NAMALWA (cell line): ENCODE measurements around the gene FHIT.
A peak's percentile ranks its signal among the peaks of the same experiment; 100 is the strongest.
"Not testable (repeated sequence)": the region's sequence is repeated elsewhere in the genome, so short reads cannot be mapped to it uniquely, and the experiment has no call there.

ENCODE experiments used
- DNase-seq: peaks from one replicate; pipeline ENCODE4 v3.0.0-alpha.2; 2015; ENCODE audit warnings: low spot score

FHIT gene

DNA sequence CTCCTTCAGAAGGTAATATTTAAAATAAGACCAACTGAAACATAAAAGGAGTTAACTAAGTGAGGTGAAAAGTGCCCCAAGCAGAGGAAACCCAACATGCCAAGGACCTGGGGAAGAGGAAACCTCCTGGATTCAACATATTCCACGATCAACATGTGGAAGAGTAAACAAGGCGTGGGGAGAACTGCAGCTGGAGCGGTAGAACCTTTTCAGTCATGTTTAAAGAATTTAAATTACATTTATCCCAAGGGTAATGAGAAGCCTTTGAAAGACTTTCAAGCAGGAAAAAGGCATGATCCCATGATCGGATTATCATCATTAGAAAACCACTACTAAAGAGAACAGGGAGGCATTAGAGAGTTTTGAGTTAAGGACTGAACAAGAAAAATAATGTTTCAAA is 330.7 kb downstream of the FHIT start:
- DNase-seq = no peak

DNA sequence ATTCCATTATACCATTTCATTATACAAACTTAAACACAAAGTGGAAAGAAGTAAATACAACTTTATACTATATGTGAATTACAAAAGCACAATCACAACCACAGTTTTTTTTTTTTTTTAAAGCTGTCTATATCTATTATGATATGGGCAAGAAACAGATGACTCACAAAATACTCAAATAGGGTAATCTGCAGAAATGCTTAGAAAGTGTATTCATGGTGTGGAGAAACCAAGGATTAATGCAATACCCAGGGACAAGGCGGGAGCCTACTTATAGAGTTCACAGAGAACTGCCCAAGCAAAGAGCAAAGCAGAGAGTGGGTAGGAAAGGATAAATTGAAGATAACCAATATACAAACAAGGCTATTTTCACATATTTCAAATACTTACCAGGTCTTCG is 332.0 kb downstream of the FHIT start:
- no peak for DNase-seq

DNA sequence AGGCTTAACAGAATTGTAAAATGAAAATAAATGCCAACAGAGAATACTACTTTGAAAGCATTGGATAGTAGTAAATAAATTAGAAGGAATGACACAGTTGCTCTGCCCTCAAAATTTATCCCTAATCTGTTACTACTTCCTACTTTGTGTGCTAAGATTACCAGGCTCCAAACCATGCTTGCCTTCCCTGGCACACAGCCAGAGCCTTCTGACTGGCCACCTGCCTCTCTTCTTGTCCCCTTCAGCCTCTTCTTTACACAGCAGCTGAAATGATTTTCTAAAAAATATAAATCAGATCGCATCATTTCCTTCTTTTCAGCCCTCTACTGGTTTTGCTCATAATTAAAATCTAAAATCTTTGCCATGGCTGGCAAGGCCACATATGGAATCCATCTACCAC is 334.1 kb downstream of the FHIT start:
- DNase-seq = peak; percentile 12

DNA sequence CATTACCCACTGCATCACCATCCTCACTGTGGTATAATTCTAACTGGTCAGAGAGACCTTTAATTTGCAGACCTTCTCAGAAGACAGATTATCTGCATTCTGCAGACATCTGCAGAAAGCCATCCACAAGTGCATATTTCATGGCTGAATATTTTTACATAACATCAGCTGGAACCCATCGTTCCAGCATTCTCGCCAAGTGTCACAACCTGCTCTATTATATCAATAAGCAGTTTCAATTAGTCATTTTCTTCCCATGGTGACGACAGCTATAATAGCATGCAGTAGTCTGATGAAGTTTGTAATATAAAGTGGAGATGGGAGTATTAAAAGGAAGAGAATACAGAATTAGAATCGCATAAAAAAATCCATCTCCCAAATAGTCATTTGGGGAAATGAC is 334.7 kb downstream of the FHIT start:
- no peak for DNase-seq

DNA sequence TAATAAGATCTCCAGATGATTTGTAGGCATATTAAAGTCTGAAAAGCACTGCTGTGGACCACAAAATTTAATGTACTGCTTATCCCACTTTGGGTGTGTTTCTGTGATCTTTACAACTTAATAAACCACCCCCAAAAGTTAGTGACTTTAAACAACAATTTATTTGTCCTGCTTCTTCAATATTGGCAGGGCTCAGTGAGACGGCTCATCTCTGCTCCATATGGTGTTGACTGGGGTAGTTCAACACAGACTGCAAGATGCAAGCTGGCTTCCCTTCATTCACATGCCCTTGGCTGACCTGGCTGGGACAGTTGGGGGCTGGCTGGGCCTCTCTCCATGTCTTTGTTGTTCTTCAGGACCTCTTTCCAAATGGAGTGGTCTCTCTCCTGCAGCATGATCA is 337.8 kb downstream of the FHIT start:
- no peak for DNase-seq

DNA sequence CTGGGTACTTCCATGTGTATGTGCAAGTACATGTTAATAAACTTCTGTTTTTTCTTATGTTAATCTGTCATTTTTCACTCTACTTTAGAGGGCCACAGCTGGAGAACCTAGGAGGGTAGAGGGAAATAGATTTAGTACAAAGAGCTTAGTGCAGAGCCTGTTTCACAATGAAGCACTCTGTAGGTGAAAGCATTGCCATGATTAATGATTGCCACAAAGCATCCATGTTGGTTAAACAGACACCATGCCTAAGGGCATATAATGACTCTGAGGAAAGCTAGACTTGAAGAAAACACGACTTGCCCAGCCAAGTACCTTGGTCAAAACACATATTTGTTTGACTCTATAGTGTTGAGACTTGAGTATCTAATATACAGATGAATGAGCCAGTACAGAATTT is 338.4 kb downstream of the FHIT start:
- no peak for DNase-seq

DNA sequence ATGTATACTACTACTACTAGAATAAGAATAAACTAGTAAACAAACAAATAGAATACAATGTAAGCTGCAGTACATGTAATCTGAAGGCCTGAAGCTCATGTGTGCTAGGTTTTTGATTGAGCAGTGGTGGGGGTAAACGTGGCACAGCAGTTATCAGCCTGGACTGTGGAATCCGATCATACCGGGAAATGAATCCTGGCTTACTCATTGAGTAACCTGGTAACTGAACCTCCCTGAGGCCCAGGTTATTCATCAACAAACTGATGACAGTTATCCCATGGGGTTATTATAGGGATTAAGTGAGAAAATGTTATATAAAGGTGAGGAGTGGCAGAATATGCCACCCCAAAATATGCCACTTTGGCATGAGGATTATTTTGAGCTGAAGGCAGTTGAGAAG is 339.1 kb downstream of the FHIT start:
- no peak for DNase-seq

DNA sequence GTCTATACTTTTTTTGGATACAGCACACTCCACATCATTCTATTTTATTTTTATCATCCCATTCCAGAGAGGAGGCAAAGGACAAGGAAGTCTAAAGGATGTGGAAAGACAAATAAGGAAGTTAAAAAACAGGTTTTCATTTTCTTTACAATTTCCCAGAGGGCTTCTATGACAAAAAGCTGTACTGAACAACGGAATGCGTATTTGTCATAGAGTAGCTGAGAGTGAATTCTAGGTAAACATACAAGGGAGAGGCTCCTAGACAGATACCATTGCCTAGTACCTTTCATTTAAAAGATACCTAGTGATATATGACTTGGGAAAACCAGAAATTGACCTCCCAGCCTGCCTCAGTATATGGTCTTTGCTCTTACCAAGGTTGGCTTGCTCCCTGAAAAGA is 341.7 kb downstream of the FHIT start:
- no peak for DNase-seq

DNA sequence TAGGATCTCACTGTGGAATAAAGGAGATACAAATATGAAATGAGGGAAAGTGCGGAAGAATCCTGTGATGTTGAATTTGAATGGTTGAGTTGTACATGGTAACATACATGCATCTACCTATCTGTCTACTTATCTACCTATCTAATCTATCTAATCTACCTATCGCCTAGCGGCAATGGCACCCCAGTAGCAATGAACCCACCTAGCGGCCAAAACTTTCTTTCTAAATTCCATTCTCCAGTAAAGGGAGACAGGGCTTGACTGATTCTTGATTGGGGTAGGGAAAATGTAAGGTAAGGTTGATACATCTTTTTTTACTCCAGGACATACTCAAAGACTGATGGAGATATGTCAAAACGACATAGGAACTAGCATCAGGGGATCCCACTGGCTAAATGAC is 345.0 kb downstream of the FHIT start:
- no peak for DNase-seq

DNA sequence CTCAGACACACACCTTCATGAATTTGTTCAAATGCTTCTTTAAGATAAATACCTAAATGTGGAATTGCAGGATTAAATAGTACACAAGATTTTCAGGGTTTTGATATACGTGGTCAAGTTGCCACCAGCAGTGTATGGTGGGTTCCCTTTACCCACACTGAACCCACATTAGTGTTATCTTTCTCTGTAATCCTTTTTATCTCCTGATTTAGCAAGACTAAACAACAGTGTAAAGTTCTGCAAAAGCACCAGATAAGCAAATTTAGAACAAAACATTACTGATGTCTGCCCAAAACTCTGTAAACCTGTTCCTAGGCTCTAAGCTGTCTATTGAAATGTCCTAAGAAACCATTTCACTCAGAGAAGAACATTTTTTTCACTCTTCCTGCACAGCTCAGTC is 352.9 kb downstream of the FHIT start:
- DNase-seq = no peak

DNA sequence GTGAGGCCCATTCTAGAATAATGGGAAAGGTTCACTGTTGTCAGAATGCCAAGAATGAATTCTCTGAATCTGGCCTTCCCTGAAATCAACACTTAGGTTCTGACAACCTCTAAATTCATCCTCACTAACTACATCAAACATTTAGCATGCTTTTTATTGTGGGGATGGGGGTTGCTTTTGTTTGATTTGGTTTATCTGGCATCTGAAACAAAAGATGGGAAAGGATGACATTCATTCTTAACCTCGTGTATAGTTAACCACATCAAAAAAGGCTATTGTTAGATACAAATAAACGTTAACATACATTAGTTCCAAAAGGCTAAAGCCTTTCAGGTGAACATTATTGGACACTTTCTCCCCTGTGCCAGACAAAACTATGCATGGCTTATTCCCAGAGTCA is 357.3 kb downstream of the FHIT start:
- DNase-seq = no peak

DNA sequence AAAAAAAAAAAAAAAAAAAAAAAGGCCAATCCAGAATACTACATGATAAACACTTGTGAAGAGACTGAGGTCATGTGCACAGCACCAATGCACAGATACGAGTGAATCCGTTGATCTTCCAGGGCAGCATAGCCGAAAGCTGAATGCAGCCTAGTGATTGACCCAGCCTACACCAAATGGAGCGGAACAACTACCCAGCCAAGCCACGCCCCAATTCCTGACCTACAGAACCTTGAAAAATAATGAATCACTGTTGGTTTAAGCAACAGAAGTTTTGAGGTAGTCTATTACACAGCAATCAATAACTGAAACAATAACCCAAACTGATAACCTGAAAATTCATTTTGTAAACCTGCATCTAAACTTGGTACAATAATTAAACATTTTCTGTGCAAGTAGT is 361.0 kb downstream of the FHIT start:
- no peak for DNase-seq

DNA sequence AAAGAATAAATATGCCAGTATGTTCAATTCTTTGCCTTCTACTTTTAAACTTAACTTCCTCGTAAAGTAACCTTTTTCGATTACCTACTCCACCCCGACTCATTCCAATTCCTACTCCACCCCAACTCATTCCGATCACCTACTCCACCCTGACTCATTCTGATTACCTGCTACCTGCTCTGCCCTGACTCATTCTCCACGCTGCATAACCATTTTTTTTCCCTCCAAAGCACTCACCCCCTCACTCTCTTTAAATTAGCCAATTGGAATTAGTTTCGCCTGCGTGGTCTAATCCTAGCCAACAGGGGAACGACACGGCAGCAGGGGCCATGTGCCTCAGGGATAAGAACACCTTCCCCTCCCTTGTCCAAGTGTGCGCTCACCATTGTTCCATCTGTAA is 362.3 kb downstream of the FHIT start:
- DNase-seq = not testable (repeated sequence)

DNA sequence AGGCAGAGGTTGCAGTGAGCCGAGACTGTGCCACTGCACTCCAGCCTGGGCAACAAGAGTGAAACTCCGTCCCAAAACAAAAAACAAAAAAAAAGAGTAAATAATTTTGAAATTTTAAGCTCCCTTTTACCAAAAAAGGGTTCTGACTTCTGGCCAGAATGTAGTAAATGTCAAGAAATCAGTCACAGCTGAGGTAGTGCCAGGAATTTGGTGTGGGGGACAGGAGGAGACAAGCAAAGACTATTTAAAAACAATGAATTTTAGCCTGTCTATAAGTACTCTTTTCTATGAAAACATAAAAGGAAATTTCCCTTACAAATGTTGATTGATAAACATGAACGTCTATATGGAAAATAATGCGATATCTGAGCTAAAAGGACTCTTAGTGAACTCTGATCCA is 363.7 kb downstream of the FHIT start:
- no peak for DNase-seq

DNA sequence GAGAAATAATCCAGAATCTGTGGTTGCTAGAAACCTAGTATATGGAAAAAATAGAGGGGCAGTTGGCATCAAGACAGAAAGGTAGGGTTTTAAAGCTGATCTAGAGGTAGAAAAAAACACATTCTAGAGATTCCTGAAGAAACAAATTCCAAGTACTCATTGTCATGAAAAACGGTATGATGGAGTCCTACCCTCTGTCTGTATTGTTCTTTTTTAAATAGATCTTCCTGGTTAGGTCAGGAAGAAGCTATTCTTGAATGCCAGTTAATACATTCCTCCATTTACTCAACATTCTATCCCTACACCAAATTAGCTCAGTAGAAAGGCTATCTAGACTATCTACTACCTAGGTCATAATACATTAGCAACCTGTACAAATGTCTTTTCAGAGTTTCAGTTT is 364.7 kb downstream of the FHIT start:
- no peak for DNase-seq

DNA sequence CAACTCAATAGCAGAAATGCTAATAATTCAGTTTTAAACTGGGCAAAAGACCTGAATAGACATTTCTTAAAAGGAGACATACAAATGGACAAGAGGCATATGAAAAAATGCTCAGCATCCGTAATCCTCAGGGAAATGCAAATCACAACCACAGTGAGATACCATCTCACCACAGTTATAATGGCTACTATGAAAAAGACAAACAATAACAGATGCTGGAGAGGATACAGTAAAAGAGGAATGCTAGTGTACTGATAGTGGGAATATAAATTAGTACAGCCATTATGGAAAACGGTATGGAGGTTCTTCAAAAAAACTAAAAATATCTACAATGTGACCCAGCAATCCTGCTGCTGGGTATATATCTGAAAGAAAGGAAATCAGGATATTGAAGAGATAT is 367.2 kb downstream of the FHIT start:
- DNase-seq = no peak

DNA sequence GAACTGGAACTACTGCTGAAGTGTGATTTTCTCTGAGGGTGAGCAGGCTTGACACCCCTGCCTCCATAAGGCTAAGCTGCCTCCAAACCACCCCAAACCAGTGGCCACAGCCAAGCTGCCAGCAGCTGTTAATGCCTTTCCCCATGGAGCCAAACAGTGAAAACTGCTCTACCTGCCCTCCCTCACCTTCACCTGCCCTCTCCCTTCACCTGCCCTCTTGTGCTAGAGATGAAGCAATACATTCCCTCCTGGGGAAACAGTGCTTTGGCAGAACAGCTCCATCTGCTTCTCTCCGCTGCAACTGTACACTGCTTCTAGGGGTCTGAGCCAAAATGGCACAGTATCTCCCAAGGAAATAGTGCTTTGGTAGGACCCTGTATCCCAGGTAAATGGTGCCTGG is 374.1 kb downstream of the FHIT start:
- DNase-seq = no peak

DNA sequence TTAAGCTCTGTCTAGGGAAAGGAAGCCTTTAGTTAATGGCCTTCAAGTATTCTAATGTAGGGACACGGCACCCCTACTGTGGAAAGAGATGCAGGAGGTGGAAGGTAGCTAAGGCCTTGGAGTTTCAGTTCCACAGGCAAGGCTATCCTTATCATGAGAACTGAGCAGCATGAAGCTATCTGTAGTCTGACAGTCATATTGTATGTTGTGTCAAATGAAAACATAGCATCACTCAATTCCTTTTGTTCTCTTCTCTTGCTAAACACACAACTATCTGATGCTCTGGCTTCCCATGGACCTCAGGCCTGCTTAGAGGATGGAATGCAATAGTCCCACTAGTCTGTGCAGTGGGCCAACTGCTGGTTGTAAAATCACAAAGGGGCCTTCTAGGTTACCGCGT is 380.9 kb downstream of the FHIT start:
- no peak for DNase-seq

DNA sequence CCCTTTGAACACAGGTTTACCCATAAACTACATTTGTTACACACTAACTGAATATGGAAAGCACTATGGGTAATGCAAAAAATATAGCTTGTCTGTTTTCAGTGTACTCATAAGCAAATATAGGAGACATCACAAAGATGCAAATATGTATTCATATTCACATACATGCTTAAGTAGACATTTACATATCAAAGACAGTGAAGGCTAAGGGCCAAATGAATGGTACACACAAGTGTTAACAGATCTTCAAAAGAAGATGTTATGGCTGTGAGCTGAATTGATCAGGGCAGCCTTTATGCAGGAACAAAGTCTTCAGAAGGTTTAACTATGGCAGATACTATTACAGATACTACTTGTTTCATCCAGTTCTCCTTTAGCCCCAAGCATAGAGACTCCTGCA is 384.1 kb downstream of the FHIT start:
- no peak for DNase-seq

DNA sequence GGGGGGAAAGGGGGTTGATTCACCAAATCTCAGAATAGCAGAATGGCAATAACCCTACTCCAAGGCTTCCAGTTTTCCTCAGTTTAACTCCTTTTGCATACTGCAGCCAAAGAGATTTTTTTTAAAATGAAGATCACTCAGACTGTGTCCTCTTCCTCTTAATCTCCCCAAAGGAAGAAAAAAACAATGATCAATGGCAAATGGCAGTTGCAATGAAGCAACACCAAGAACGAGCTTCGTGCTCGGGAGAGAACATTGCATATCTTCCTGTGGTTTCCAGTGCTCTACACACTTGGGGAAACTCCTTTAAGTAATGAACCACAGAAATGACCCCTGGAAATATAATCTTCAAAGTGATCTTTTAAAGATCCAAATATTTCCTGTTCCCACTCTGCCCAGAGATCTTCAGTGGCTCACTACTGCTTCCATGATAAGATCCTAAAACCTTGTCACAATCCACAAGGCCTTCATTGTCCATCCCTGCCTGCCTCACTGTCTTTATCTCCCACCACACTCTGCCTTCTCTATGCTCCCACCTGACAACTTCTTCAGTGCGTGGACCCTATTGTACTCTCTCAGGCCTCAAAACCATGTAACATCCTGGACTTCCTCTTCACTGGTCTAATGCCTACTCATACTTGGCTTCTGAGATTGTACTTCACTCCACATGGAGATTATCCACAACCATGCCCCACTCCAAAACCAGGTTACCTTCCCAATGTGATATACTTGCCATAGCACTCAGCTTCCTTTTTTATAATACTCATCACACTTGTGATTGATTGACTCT is 394.8 kb downstream of the FHIT start:
- no peak for DNase-seq

DNA sequence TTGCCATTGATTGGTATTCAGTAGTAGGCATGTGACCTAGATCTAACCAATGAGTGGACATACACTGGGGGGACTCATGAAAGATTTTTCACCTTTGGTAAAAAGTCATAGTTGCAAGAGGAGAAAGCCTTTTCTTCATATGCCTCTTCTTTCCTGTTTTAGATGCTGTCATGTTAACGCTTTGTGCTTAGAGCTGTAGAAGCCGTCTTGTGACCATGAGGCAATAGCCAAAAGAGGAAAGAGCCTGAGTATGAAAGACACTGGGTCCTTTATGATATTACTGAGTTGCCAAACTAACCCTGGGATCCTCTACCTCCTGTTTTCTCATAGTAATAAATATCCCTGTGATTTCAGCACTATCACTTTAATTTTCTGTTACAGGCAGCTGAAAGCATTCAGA is 396.0 kb downstream of the FHIT start:
- no peak for DNase-seq

DNA sequence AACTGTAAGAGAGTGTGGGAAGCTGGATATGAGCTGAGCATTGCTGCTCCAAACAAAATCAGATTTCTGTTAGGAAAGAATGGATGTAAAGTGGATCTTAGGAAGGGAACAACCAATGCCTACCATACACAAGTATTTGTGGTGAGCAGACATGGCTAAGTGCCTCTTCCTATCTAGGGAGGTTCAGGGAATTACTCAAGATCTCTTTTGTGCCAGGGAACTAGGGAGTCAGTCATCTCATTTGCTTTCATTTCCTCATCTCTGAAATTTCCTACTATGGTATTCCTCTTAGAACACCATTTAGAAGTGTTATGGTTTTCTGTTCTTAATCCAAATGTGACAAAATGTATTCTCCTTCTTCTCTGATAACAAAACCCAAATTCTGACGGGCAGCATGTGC is 396.5 kb downstream of the FHIT start:
- no peak for DNase-seq

DNA sequence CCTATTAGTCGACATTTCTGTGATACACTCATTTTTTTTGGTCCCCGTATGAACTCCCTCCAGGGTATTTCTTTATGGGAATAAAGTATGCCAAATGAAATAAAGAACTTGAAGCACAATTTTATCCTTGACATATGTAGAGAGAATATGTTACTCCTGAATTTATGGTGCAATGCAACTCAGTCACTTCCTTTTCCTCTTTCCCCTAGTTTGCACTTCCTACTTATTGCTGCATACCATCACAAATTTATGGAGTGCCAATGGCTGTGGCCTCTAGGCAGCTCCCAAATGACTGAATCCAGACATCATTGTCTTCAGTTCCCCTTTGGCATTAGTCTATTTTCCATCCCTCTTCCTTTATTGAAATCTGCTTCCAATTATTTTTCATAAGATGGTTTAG is 403.5 kb downstream of the FHIT start:
- no peak for DNase-seq

DNA sequence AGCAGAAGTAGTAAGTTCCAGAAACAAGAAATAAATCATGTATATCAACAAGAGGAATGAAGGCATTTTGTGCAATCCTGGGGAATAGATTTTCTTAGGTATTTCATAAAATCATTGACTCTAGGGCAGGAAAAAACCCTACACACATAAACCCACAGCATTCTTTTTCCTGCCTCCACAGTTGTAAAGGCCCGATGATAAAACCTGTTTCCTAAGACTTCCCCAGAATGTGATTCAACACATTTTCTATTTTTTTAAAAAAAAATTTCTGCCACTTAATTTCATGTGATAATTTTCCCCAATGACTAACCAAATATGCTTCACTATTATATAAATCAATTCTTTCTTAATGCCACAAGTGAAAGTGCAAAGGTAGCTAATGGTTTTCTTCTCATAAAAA is 407.0 kb downstream of the FHIT start:
- no peak for DNase-seq

DNA sequence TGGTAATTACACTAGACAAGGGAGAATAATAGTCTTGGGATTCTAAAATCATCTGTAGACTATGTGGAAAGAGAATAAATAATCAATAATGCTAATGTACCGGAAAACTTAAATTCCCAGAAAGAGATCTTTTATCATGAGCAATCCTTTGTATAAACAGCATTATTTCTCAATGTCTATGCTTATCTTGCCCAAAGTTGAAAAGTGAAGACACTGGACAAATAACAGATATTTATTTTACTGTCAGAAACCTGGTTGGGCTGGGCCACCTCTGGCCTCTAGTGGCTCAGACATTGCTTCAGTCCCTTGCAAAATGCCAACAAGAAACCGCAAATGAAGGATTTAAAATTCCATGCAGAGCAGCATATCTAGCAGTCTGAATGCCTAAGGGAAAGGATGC is 409.9 kb downstream of the FHIT start:
- no peak for DNase-seq
